Mucosa of stomach (tissue), 1 donor: ENCODE measurements around the gene C1QTNF12.
"Not testable (repeated sequence)": the region's sequence is repeated elsewhere in the genome, so short reads cannot be mapped to it uniquely, and the experiment has no call there.

Experiments used
- H3K27me3 ChIP-seq: one replicate; pipeline ENCODE4 v1.7.0; 2013; ENCODE audit warnings: mild to moderate bottlenecking, low read length; ENCODE audit not compliant: control insufficient read depth, insufficient read depth
- H3K36me3 ChIP-seq: one replicate; pipeline ENCODE4 v1.7.0; 2013; ENCODE audit warnings: low read length; ENCODE audit not compliant: control insufficient read depth, insufficient read depth
- H3K4me1 ChIP-seq: one replicate; pipeline ENCODE4 v1.7.0; 2013; ENCODE audit warnings: mild to moderate bottlenecking, low read length; ENCODE audit not compliant: control insufficient read depth, insufficient read depth
- H3K4me3 ChIP-seq: one replicate; pipeline ENCODE4 v1.7.0; 2013; ENCODE audit warnings: low read length
- H3K9ac ChIP-seq: one replicate; pipeline ENCODE4 v1.7.0; 2013; ENCODE audit warnings: mild to moderate bottlenecking, low read length, moderate library complexity
- H3K9me3 ChIP-seq: one replicate; pipeline ENCODE4 v1.7.0; 2013; ENCODE audit warnings: mild to moderate bottlenecking, low read length, moderate library complexity; ENCODE audit not compliant: control insufficient read depth
- donor health status: Pancreatic carcinoma.

The C1QTNF12 gene

GRCh38 chr1:1197551-1198422, 48.7 kb downstream of the C1QTNF12 start:
- no peaks in the 10 kb centered on the region for H3K36me3 ChIP-seq

GRCh38 chr1:1197188-1197500, 49.4 kb downstream of the C1QTNF12 start:
- H3K4me1 ChIP-seq = no peaks in the 10 kb centered on the region
- H3K36me3 ChIP-seq = no peaks in the 10 kb centered on the region
- H3K9ac ChIP-seq = no peak overlapping the region
- no peak overlapping the region for H3K4me3 ChIP-seq
- H3K27me3 ChIP-seq = peaks cover 23% of the 10 kb centered on the region
- H3K9me3 ChIP-seq = no peaks in the 10 kb centered on the region

More at GRCh38 chr1:1197551-1198422, 48.7 kb downstream of the C1QTNF12 start:
- H3K27me3 ChIP-seq = peaks cover 26% of the 10 kb centered on the region
- H3K9ac ChIP-seq = no peak overlapping the region
- no peak overlapping the region for H3K4me3 ChIP-seq
- no peaks in the 10 kb centered on the region for H3K4me1 ChIP-seq
- no peaks in the 10 kb centered on the region for H3K9me3 ChIP-seq

- no peaks in the 10 kb centered on the region for H3K9me3 ChIP-seq
- peaks cover 23% of the 10 kb centered on the region for H3K27me3 ChIP-seq
- no peak overlapping the region for H3K4me3 ChIP-seq
- H3K36me3 ChIP-seq = no peaks in the 10 kb centered on the region
- no peak overlapping the region for H3K9ac ChIP-seq
- H3K4me1 ChIP-seq = no peaks in the 10 kb centered on the region
These were observed 49.9 kb downstream of the C1QTNF12 start for GRCh38 chr1:1196431-1197187.

- H3K4me3 ChIP-seq, H3K4me1 ChIP-seq, H3K36me3 ChIP-seq, H3K9ac ChIP-seq, H3K9me3 ChIP-seq: not testable (repeated sequence)
- peaks cover 20% of the 10 kb centered on the region for H3K27me3 ChIP-seq
These were observed 50.8 kb downstream of the C1QTNF12 start for GRCh38 chr1:1195726-1196125.

- no peak overlapping the region for H3K9ac ChIP-seq
These were observed 51.8 kb downstream of the C1QTNF12 start for GRCh38 chr1:1194723-1195122.

More at GRCh38 chr1:1194723-1195122, 51.8 kb downstream of the C1QTNF12 start:
- Histone ChIP-seq H3K4me3 (no peak overlapping the region), H3K36me3 (no peaks in the 10 kb centered on the region), H3K27me3 (peaks cover 10% of the 10 kb centered on the region), H3K4me1 (no peaks in the 10 kb centered on the region), H3K9me3 (no peaks in the 10 kb centered on the region)
